ENCODE measurements around the gene FAM135A.
"Not testable (repeated sequence)": the region's sequence is repeated elsewhere in the genome, so short reads cannot be mapped to it uniquely, and the experiment has no call there.

Gene FAM135A

GRCh38 chr6:70456735-70457134 is 43.4 kb downstream of the FAM135A start:
- DNase-seq (ENCODE audit: low read depth in 1 of 2, low spot score in 1 of 2), result no peak

GRCh38 chr6:70459235-70459634 is 45.9 kb downstream of the FAM135A start:
- no peak for DNase-seq (ENCODE audit: low read depth in 1 of 2, low spot score in 1 of 2)

- not testable (repeated sequence) for DNase-seq (ENCODE audit: low read depth in 1 of 2, low spot score in 1 of 2)
Measured at GRCh38 chr6:70459699-70460098, 46.4 kb downstream of the FAM135A start.

- no peak for DNase-seq (ENCODE audit: low read depth in 1 of 2, low spot score in 1 of 2)
Measured at GRCh38 chr6:70470016-70470415, 56.7 kb downstream of the FAM135A start.

- DNase-seq (ENCODE audit: low read depth in 1 of 2, low spot score in 1 of 2), result not testable (repeated sequence)
Measured at GRCh38 chr6:70470510-70470909, 57.2 kb downstream of the FAM135A start.

GRCh38 chr6:70474751-70475150 is 61.4 kb downstream of the FAM135A start:
- DNase-seq (ENCODE audit: low read depth in 1 of 2, low spot score in 1 of 2), result no peak

GRCh38 chr6:70479236-70479635 is 65.9 kb downstream of the FAM135A start:
- no peak for DNase-seq (ENCODE audit: low read depth in 1 of 2, low spot score in 1 of 2)

GRCh38 chr6:70486638-70487037 is 73.3 kb downstream of the FAM135A start:
- DNase-seq (ENCODE audit: low read depth in 1 of 2, low spot score in 1 of 2), result not testable (repeated sequence)

- no peak for DNase-seq (ENCODE audit: low read depth in 1 of 2, low spot score in 1 of 2)
Measured at GRCh38 chr6:70489364-70489763, 76.1 kb downstream of the FAM135A start.

- no peak for DNase-seq (ENCODE audit: low read depth in 1 of 2, low spot score in 1 of 2)
Measured at GRCh38 chr6:70494833-70495232, 81.5 kb downstream of the FAM135A start.

GRCh38 chr6:70495790-70496189 is 82.5 kb downstream of the FAM135A start:
- DNase-seq (ENCODE audit: low read depth in 1 of 2, low spot score in 1 of 2), result not testable (repeated sequence)

GRCh38 chr6:70502484-70502883 is 89.2 kb downstream of the FAM135A start:
- DNase-seq (ENCODE audit: low read depth in 1 of 2, low spot score in 1 of 2), result no peak

GRCh38 chr6:70503813-70504465 is 90.6 kb downstream of the FAM135A start:
- DNase-seq (ENCODE audit: low read depth in 1 of 2, low spot score in 1 of 2), result no peak

GRCh38 chr6:70506321-70506720 is 93.0 kb downstream of the FAM135A start:
- DNase-seq (ENCODE audit: low read depth in 1 of 2, low spot score in 1 of 2), result no peak

- DNase-seq (ENCODE audit: low read depth in 1 of 2, low spot score in 1 of 2), result no peak
Measured at GRCh38 chr6:70507161-70507560, 93.9 kb downstream of the FAM135A start.

- no peak for DNase-seq (ENCODE audit: low read depth in 1 of 2, low spot score in 1 of 2)
Measured at GRCh38 chr6:70508953-70509352, 95.6 kb downstream of the FAM135A start.

GRCh38 chr6:70510600-70510999 is 97.3 kb downstream of the FAM135A start:
- no peak for DNase-seq (ENCODE audit: low read depth in 1 of 2, low spot score in 1 of 2)

- DNase-seq (ENCODE audit: low read depth in 1 of 2, low spot score in 1 of 2), result no peak
Measured at GRCh38 chr6:70518723-70519122, 105.4 kb downstream of the FAM135A start.

GRCh38 chr6:70520575-70520974 is 107.3 kb downstream of the FAM135A start:
- DNase-seq (ENCODE audit: low read depth in 1 of 2, low spot score in 1 of 2), result no peak

- no peak for DNase-seq (ENCODE audit: low read depth in 1 of 2, low spot score in 1 of 2)
Measured at GRCh38 chr6:70524721-70525286, 111.5 kb downstream of the FAM135A start.

GRCh38 chr6:70527071-70527737 is 113.9 kb downstream of the FAM135A start:
- no peak for DNase-seq (ENCODE audit: low read depth in 1 of 2, low spot score in 1 of 2)

- no peak for DNase-seq (ENCODE audit: low read depth in 1 of 2, low spot score in 1 of 2)
Measured at GRCh38 chr6:70530023-70530422, 116.7 kb downstream of the FAM135A start.

GRCh38 chr6:70531133-70531532 is 117.8 kb downstream of the FAM135A start:
- no peak for DNase-seq (ENCODE audit: low read depth in 1 of 2, low spot score in 1 of 2)
